ENCODE data around the gene MYL6B. TPM values are rescaled to one million over a fixed set of nuclear protein-coding genes. Genes with fewer than 3 reads are reported as not detected.

MYL6B gene
- polyA plus RNA-seq, 4 donors = 24.8 to 49.7 (median 29.9) TPM

DNA sequence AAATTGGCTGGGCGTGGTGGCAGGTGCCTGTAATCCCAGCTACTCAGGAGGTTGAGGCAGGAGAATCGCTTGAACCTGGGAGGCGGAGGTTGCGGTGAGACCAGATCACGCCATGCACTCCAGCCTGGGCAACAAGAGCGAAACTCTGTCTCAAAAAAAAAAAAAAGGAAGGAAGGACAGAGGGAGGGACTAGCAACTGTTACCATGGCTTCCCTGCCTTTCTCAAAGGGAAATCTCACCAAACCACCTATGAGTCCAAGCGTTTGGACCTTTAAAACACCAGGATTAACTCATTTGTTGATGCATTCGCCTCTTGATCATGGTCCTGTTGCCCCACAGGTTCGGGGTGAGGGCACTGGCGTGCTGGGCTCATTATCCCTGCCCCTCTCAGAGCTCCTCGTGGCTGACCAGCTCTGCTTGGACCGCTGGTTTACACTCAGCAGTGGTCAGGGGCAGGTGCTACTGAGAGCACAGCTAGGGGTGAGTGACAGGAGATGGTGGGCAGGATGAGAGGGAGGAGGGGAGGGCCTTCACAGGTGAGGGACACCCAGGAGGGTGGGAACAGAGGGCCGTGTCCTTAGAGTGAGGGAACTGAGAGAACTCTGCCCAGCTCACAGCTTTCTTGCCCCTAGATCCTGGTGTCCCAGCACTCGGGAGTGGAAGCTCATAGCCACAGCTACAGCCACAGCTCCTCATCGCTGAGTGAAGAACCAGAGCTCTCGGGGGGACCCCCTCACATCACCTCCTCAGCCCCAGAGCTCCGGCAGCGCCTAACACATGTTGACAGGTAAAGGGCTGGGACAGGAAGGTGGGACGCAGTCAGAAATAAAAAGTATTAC lies 10.2 kb upstream of the MYL6B start:
- H3K9me3 ChIP-seq (ENCODE audit: control insufficient read depth in 2 of 2, insufficient read depth in 1 of 2, low read depth in 1 of 2, low read length in 1 of 2) = no peaks in the 10 kb centered on the region
- 88 to 91% (median 90%) methylated on average over 19 of the region's 19 CpGs for WGBS, 3 donors
- H3K36me3 ChIP-seq (ENCODE audit: control insufficient read depth in 3 of 3, insufficient read depth in 2 of 3, low read depth in 1 of 3, low read length in 3 of 3) = peaks cover 9 to 63% (median 23%) of the 10 kb centered on the region in 3 donors
- FAIRE-seq (no peak), DNase-seq (no peak)
- no peak overlapping the region for H3K27ac ChIP-seq (ENCODE audit: low read depth in 1 of 3, low read length in 2 of 3)
- H3K27me3 ChIP-seq (ENCODE audit: control insufficient read depth in 3 of 3, insufficient read depth in 3 of 3, low read length in 3 of 3) = no peaks in the 10 kb centered on the region
- no peak overlapping the region for H3K4me3 ChIP-seq (ENCODE audit: low read depth in 1 of 3, low read length in 3 of 3)
- peaks cover 0 to 13% (median 0%) of the 10 kb centered on the region in 3 donors for H3K4me1 ChIP-seq (ENCODE audit: control insufficient read depth in 3 of 3, insufficient read depth in 2 of 3, low read depth in 1 of 3, low read length in 2 of 3)

DNA sequence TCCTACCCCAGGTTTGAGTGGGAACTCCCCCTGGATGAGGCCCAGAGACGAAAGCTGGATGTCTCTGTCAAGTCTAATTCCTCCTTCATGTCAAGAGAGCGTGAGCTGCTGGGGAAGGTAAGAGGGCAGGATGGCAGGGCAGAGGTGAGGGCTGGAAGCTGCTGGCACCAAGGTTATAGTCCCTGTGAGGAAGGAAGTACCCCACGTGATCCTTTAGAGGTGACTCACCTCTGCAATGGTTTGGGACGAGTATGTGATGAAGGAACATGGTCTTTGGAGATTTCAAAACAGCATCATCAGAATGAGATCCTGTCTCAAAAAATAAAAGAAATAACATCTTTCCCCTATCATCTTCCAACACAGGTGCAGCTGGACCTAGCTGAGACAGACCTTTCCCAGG lies 9.2 kb upstream of the MYL6B start:
- FAIRE-seq (no peak), DNase-seq (no peak)
- 61 to 65% (median 64%) methylated on average over 4 of the region's 4 CpGs for WGBS, 3 donors
- Histone ChIP-seq H3K36me3 (ENCODE audit: control insufficient read depth in 3 of 3, insufficient read depth in 2 of 3, low read depth in 1 of 3, low read length in 3 of 3) (peaks cover 5 to 52% (median 18%) of the 10 kb centered on the region in 3 donors), H3K4me1 (ENCODE audit: control insufficient read depth in 3 of 3, insufficient read depth in 2 of 3, low read depth in 1 of 3, low read length in 2 of 3) (peaks cover 0 to 15% (median 0%) of the 10 kb centered on the region in 3 donors), H3K9me3 (ENCODE audit: control insufficient read depth in 2 of 2, insufficient read depth in 1 of 2, low read depth in 1 of 2, low read length in 1 of 2) (no peaks in the 10 kb centered on the region), H3K4me3 (ENCODE audit: low read depth in 1 of 3, low read length in 3 of 3) (no peak overlapping the region), H3K27me3 (ENCODE audit: control insufficient read depth in 3 of 3, insufficient read depth in 3 of 3, low read length in 3 of 3) (no peaks in the 10 kb centered on the region), H3K27ac (ENCODE audit: low read depth in 1 of 3, low read length in 2 of 3) (peak overlapping the region in 1 of 3 donors; percentile 34)

DNA sequence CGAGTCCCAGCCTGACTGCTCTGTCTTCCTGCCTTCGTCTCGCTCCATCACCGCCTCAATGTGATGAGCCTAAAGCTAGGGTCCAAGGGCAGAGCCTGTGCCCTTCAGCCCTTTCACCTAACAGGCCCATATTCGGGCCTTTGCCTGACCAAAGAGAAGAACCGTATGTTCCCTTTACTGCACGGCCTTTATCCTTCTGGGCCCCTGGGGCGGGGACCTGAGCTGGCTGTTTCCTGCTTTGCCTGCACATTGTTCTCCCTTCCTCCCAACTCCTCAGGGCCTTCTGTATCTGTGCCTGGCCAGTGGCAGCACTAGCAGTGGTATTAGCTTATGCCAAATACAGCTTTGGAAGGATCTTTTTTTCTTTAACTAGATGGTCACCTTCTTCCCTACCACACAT lies 8.5 kb upstream of the MYL6B start:
- FAIRE-seq (no peak), DNase-seq (peak in 1 of 2 donors; percentile 45)
- WGBS, 3 donors = 68 to 79% (median 71%) methylated on average over 8 of the region's 8 CpGs
- no peaks in the 10 kb centered on the region for H3K27me3 ChIP-seq (ENCODE audit: control insufficient read depth in 3 of 3, insufficient read depth in 3 of 3, low read length in 3 of 3)
- peak overlapping the region in 2 of 3 donors; percentile 19 to 41 for H3K27ac ChIP-seq (ENCODE audit: low read depth in 1 of 3, low read length in 2 of 3)
- peaks cover 0 to 15% (median 0%) of the 10 kb centered on the region in 3 donors for H3K4me1 ChIP-seq (ENCODE audit: control insufficient read depth in 3 of 3, insufficient read depth in 2 of 3, low read depth in 1 of 3, low read length in 2 of 3)
- H3K9me3 ChIP-seq (ENCODE audit: control insufficient read depth in 2 of 2, insufficient read depth in 1 of 2, low read depth in 1 of 2, low read length in 1 of 2) = no peaks in the 10 kb centered on the region
- H3K36me3 ChIP-seq (ENCODE audit: control insufficient read depth in 3 of 3, insufficient read depth in 2 of 3, low read depth in 1 of 3, low read length in 3 of 3) = peaks cover 5 to 46% (median 18%) of the 10 kb centered on the region in 3 donors
- H3K4me3 ChIP-seq (ENCODE audit: low read depth in 1 of 3, low read length in 3 of 3) = no peak overlapping the region

DNA sequence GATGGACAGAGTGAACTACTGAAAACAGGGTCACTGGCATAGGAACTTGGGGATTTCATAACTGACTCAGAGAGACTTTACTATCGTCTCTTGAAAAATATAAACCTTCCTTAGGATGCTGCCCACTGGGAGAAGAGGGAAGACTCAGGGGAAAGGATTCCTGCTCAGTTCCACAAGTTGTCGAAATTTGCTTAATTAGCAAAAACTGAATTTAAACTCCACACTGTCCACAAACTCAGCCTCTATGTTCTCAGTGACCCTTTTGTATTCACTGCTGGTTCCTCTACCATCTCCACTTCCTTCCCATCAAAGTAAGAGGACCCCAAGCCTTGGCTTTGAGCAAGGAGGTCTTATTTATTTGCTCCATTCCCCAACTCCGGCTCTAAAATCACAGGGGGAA lies 7.2 kb upstream of the MYL6B start:
- Histone ChIP-seq H3K36me3 (ENCODE audit: control insufficient read depth in 3 of 3, insufficient read depth in 2 of 3, low read depth in 1 of 3, low read length in 3 of 3) (peaks cover 3 to 42% (median 16%) of the 10 kb centered on the region in 3 donors), H3K9me3 (ENCODE audit: control insufficient read depth in 2 of 2, insufficient read depth in 1 of 2, low read depth in 1 of 2, low read length in 1 of 2) (no peaks in the 10 kb centered on the region), H3K27ac (ENCODE audit: low read depth in 1 of 3, low read length in 2 of 3) (no peak overlapping the region), H3K27me3 (ENCODE audit: control insufficient read depth in 3 of 3, insufficient read depth in 3 of 3, low read length in 3 of 3) (no peaks in the 10 kb centered on the region), H3K4me1 (ENCODE audit: control insufficient read depth in 3 of 3, insufficient read depth in 2 of 3, low read depth in 1 of 3, low read length in 2 of 3) (peaks cover 0 to 15% (median 0%) of the 10 kb centered on the region in 3 donors), H3K4me3 (ENCODE audit: low read depth in 1 of 3, low read length in 3 of 3) (no peak overlapping the region)
- WGBS, 3 donors = 88 to 94% (median 94%) methylated on average over 3 of the region's 3 CpGs
- no peak for DNase-seq
- no peak for FAIRE-seq

DNA sequence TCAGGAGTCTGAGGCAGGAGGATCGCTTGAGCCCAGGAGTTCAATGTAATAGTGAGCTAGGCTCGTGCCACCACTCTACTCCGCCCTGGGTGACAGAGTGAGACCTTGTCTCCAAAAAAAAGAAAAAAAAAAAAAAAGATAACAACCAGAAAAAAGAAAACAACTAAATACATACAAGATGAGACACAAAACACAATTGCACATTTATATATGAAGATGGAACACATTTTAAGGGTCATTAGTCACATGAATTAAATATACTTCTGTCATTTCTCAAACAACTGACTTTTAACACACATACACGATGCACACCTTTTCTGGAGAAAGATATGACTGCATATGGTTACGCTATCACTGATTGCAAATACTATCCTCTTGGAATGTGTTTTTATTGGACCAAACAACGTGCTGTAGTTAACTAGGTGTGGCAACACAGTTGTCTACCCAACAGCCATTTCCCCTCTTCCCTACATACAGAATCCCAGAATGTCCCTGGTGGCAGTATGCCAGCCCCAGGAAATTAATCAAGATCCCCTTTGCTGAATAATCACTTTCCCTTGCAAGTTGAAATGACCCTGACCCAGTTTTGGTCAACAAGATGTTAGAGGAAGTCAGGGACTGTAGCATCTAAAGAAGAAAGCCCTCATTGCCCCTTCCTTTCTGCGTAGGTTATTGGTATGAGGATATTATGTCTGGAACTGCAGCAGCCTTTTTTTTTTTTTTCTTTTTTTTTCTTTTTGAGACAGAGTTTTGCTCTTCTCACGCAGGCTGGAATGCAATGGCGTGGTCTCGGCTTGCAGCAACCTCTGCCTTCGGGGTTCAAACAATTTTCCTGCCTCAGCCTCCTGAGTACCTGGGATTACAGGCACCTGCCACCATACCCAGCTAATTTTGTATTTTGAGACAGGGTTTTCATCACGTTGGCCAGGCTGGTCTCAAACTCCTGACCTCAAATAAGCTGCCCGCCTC lies 5.6 kb upstream of the MYL6B start:
- no peak overlapping the region for H3K4me3 ChIP-seq (ENCODE audit: low read depth in 1 of 3, low read length in 3 of 3)
- WGBS, 3 donors = 61 to 70% (median 66%) methylated on average over 13 of the region's 13 CpGs
- H3K27me3 ChIP-seq (ENCODE audit: control insufficient read depth in 3 of 3, insufficient read depth in 3 of 3, low read length in 3 of 3) = no peaks in the 10 kb centered on the region
- peak overlapping the region in 2 of 3 donors; percentile 21 to 29 for H3K27ac ChIP-seq (ENCODE audit: low read depth in 1 of 3, low read length in 2 of 3)
- DNase-seq = peak; percentile 61 to 79
- peaks cover 3 to 36% (median 10%) of the 10 kb centered on the region in 3 donors for H3K36me3 ChIP-seq (ENCODE audit: control insufficient read depth in 3 of 3, insufficient read depth in 2 of 3, low read depth in 1 of 3, low read length in 3 of 3)
- H3K4me1 ChIP-seq (ENCODE audit: control insufficient read depth in 3 of 3, insufficient read depth in 2 of 3, low read depth in 1 of 3, low read length in 2 of 3) = peaks cover 0 to 23% (median 0%) of the 10 kb centered on the region in 3 donors
- FAIRE-seq = no peak
- H3K9me3 ChIP-seq (ENCODE audit: control insufficient read depth in 2 of 2, insufficient read depth in 1 of 2, low read depth in 1 of 2, low read length in 1 of 2) = no peaks in the 10 kb centered on the region

DNA sequence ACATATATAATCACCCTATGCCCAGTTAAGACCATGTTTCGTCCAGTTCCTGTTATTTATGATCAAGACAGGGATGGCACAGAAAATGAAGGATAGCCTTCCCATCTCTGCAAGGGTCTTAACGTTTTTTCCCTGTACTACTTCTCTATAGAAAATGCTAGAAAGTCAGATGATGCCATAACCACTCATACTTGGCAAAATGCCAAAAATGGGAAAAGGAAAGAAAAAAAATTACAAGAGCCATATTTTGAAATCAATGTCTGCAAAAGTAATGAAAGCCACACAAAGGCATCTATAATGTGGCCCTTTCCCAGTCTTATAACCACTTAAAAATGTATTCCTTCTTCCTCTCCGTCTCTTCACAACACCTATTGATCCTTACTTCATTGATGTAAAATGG lies 1.8 kb upstream of the MYL6B start:
- no peak overlapping the region for H3K27ac ChIP-seq (ENCODE audit: low read depth in 1 of 3, low read length in 2 of 3)
- H3K4me1 ChIP-seq (ENCODE audit: control insufficient read depth in 3 of 3, insufficient read depth in 2 of 3, low read depth in 1 of 3, low read length in 2 of 3) = peaks cover 2 to 36% (median 7%) of the 10 kb centered on the region in 3 donors
- 62 to 69% (median 66%) methylated on average over 3 of the region's 3 CpGs for WGBS, 3 donors
- no peaks in the 10 kb centered on the region for H3K27me3 ChIP-seq (ENCODE audit: control insufficient read depth in 3 of 3, insufficient read depth in 3 of 3, low read length in 3 of 3)
- DNase-seq (no peak), FAIRE-seq (no peak)
- H3K36me3 ChIP-seq (ENCODE audit: control insufficient read depth in 3 of 3, insufficient read depth in 2 of 3, low read depth in 1 of 3, low read length in 3 of 3) = peaks cover 0 to 18% (median 4%) of the 10 kb centered on the region in 3 donors
- no peaks in the 10 kb centered on the region for H3K9me3 ChIP-seq (ENCODE audit: control insufficient read depth in 2 of 2, insufficient read depth in 1 of 2, low read depth in 1 of 2, low read length in 1 of 2)
- no peak overlapping the region for H3K4me3 ChIP-seq (ENCODE audit: low read depth in 1 of 3, low read length in 3 of 3)

DNA sequence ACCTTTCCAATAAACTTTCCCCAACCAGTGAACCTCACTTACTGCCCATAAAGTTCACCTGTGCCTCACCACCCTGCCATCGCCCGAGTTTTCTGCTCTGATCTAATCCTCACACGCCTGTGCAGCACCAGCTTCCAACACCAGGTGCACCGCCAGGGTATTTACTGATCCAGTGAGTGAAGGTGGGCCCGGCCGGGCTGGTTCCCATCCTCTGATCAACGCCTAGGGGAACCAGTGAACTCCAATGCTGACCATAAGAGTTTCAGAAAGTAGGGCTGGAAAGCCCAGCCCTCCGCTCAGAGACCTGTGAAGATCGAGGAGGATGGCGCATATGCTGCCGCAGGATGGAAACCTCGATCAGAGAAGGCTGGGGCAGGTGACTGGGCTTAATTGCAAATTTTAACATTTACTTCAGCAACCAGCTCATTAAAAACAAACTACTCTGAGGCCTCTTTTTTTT lies 685 bp upstream of the MYL6B start:
- peak; percentile 81 to 87 for DNase-seq
- Histone ChIP-seq H3K9me3 (ENCODE audit: control insufficient read depth in 2 of 2, insufficient read depth in 1 of 2, low read depth in 1 of 2, low read length in 1 of 2) (no peaks in the 10 kb centered on the region), H3K36me3 (ENCODE audit: control insufficient read depth in 3 of 3, insufficient read depth in 2 of 3, low read depth in 1 of 3, low read length in 3 of 3) (peaks cover 0 to 23% (median 5%) of the 10 kb centered on the region in 3 donors), H3K4me3 (ENCODE audit: low read depth in 1 of 3, low read length in 3 of 3) (peak overlapping the region; percentile 49 to 54 (median 52)), H3K27ac (ENCODE audit: low read depth in 1 of 3, low read length in 2 of 3) (peak overlapping the region; percentile 86 to 96 (median 86)), H3K4me1 (ENCODE audit: control insufficient read depth in 3 of 3, insufficient read depth in 2 of 3, low read depth in 1 of 3, low read length in 2 of 3) (peaks cover 4 to 36% (median 7%) of the 10 kb centered on the region in 3 donors), H3K27me3 (ENCODE audit: control insufficient read depth in 3 of 3, insufficient read depth in 3 of 3, low read length in 3 of 3) (no peaks in the 10 kb centered on the region)
- WGBS, 3 donors = 0 to 4% (median 1%) methylated on average over 12 of the region's 12 CpGs
- no peak for FAIRE-seq
